A549 (cell line): ENCODE data around the gene POMGNT2. TPM values are rescaled to one million over a fixed set of nuclear protein-coding genes. Genes with fewer than 3 reads are reported as not detected.

ENCODE experiments used
- ATAC-seq, 2 experiments: fragments of 200-7000 bp in 1 of 2; fragments of >200 bp in 1 of 2; cut with Nextera tagmentation in 1 of 2; cut with Tn5 transposase in 1 of 2; 3 replicates each; pipeline versions ENCODE4 v1.8.0 to v1.9.1; 2018 to 2020; ENCODE audit warnings: mild to moderate bottlenecking in 1 of 2, moderate library complexity in 1 of 2
- CTCF ChIA-PET: fragments of 300-600 bp; sonication (Branson Sonifier 250); formaldehyde crosslinking; extraction: SDS; loops from one replicate; lab custom pipeline; 2021; ENCODE audit warnings: antibody characterized with exemption, inconsistent platforms; lab: Yijun Ruan, JAX
- POLR2A ChIA-PET: fragments of 350-600 bp; formaldehyde crosslinking; extraction: SDS; loops from one replicate; lab custom pipeline; 2021; ENCODE audit warnings: antibody characterized with exemption, inconsistent platforms; lab: Yijun Ruan, JAX
- DNase-seq, 2 experiments: peaks; one replicate each; pipeline versions ENCODE4 v3.0.0 to v3.0.0-alpha.2; 2011 to 2016; ENCODE audit warnings: low read depth in 1 of 2, low spot score in 1 of 2
- FAIRE-seq: peaks from 2 replicates; lab custom pipeline; 2011; peaks lifted over from hg19 to GRCh38; lab: Jason Lieb, UNC
- H3K27ac ChIP-seq, 2 experiments: fragments of >200 bp; sonication (Bioruptor Twin); formaldehyde crosslinking; 3 replicates each; pipeline ENCODE4 v1.5.1; 2016 to 2017
- H3K4me1 ChIP-seq: fragments of >200 bp; sonication (Bioruptor Twin); formaldehyde crosslinking; 3 replicates; pipeline ENCODE4 v1.6.1; 2016
- H3K4me2 ChIP-seq: fragments of >200 bp; sonication (Bioruptor Twin); formaldehyde crosslinking; 3 replicates; pipeline ENCODE4 v1.6.1; 2016
- H3K4me3 ChIP-seq: fragments of >200 bp; sonication (Bioruptor Twin); formaldehyde crosslinking; 3 replicates; pipeline ENCODE4 v1.5.1; 2016
- H3K9me3 ChIP-seq: fragments of >200 bp; sonication (Bioruptor Twin); formaldehyde crosslinking; 3 replicates; pipeline ENCODE4 v1.6.1; 2016
- ATOH8 ChIP-seq: fragments of 250-450 bp; sonication (Bioruptor Pico); IDR thresholded peaks from 2 replicates; pipeline ENCODE4 v1.5.0; 2020; ENCODE audit warnings: low read depth, mild to moderate bottlenecking, moderate library complexity
- BCL3 ChIP-seq: fragments of >200 bp; sonication (Bioruptor Twin); formaldehyde crosslinking; IDR thresholded peaks from 3 replicates; pipeline ENCODE4 v1.6.1; 2016
- CHD2 ChIP-seq: fragments of 150-350 bp; IDR thresholded peaks from 2 replicates; pipeline ENCODE4 v1.6.1; 2014; ENCODE audit warnings: low read length; ENCODE audit not compliant: partially characterized antibody
- CTCF ChIP-seq: fragments of >200 bp; sonication (Bioruptor Twin); formaldehyde crosslinking; IDR thresholded peaks from 3 replicates; pipeline ENCODE4 v1.5.1; 2016
- ELK1 ChIP-seq: fragments of 150-350 bp; IDR thresholded peaks from 2 replicates; pipeline ENCODE4 v1.6.1; 2014; ENCODE audit warnings: low read depth, mild to moderate bottlenecking, low read length
- FOSB ChIP-seq: fragments of 250-450 bp; sonication (Bioruptor Pico); IDR thresholded peaks from 2 replicates; pipeline ENCODE4 v1.5.0; 2020; ENCODE audit warnings: mild to moderate bottlenecking, moderate library complexity
- HES2 ChIP-seq: fragments of >200 bp; sonication (Bioruptor Twin); formaldehyde crosslinking; IDR thresholded peaks from 2 replicates; pipeline ENCODE4 v1.6.1; 2016
- HEYL ChIP-seq: fragments of 250-450 bp; sonication (Bioruptor Pico); IDR thresholded peaks from 2 replicates; pipeline ENCODE4 v1.8.0; 2021; ENCODE audit warnings: mild to moderate bottlenecking, moderate library complexity
- HOXA7 ChIP-seq: fragments of 250-450 bp; sonication (Bioruptor Pico); IDR thresholded peaks from 2 replicates; pipeline ENCODE4 v1.5.0; 2020; ENCODE audit warnings: mild to moderate bottlenecking, moderate library complexity
- HOXB13 ChIP-seq: fragments of 250-450 bp; sonication (Bioruptor Pico); IDR thresholded peaks from 2 replicates; pipeline ENCODE4 v1.5.0; 2020; ENCODE audit warnings: low read depth, mild to moderate bottlenecking, moderate library complexity
- JUNB ChIP-seq: fragments of >200 bp; sonication (Bioruptor Twin); formaldehyde crosslinking; IDR thresholded peaks from 2 replicates; pipeline ENCODE4 v1.6.1; 2016
- KDM1A ChIP-seq: fragments of 200-600 bp; sonication (generic); IDR thresholded peaks from 2 replicates; pipeline ENCODE4 v1.6.1; 2016; ENCODE audit warnings: low read depth, mild to moderate bottlenecking
- KDM5A ChIP-seq: fragments of 200-600 bp; sonication (generic); IDR thresholded peaks from 2 replicates; pipeline ENCODE4 v1.6.1; 2016; ENCODE audit warnings: antibody characterized with exemption, mild to moderate bottlenecking
- MYC ChIP-seq: IDR thresholded peaks from 2 replicates; pipeline ENCODE4 v1.6.1; 2012; ENCODE audit warnings: mild to moderate bottlenecking, inconsistent platforms, low read length, improper control_type of control experiment, borderline replicate concordance
- NFE2L2 ChIP-seq: fragments of 150-350 bp; conservative IDR thresholded peaks from 2 replicates; pipeline ENCODE4 v1.6.1; 2014; ENCODE audit warnings: low read length
- NPAS2 ChIP-seq: fragments of 250-450 bp; sonication (Bioruptor Pico); IDR thresholded peaks from 2 replicates; pipeline ENCODE4 v1.8.0; 2022; ENCODE audit warnings: mild to moderate bottlenecking, moderate library complexity, borderline replicate concordance
- PHF8 ChIP-seq: fragments of 200-600 bp; sonication (generic); IDR thresholded peaks from 2 replicates; pipeline ENCODE4 v1.6.1; 2016; ENCODE audit warnings: low read depth, mild to moderate bottlenecking, antibody characterized with exemption, moderate library complexity, borderline replicate concordance
- POLR2AphosphoS2 ChIP-seq: conservative IDR thresholded peaks from 2 replicates; pipeline ENCODE4 v1.6.1; 2012; ENCODE audit warnings: low read length, improper control_type of control experiment, inconsistent platforms
- RAD21 ChIP-seq, 2 experiments: fragments of >200 bp in 1 of 2; sonication (Bioruptor Twin) in 1 of 2; formaldehyde crosslinking in 1 of 2; IDR thresholded peaks in 1 of 2; conservative IDR thresholded peaks in 1 of 2; 2 replicates in 1 of 2; 3 replicates in 1 of 2; pipeline ENCODE4 v1.6.1; 2012 to 2018; ENCODE audit warnings: inconsistent platforms in 1 of 2
- RARB ChIP-seq: fragments of 250-450 bp; sonication (Bioruptor Pico); IDR thresholded peaks from 2 replicates; pipeline ENCODE4 v1.8.0; 2021; ENCODE audit warnings: mild to moderate bottlenecking, moderate library complexity
- RCOR1 ChIP-seq: fragments of 150-350 bp; IDR thresholded peaks from 2 replicates; pipeline ENCODE4 v1.6.1; 2014; ENCODE audit warnings: antibody characterized with exemption, low read length, low read depth
- RNF2 ChIP-seq: fragments of 200-600 bp; sonication (generic); IDR thresholded peaks from 2 replicates; pipeline ENCODE4 v1.6.1; 2016; ENCODE audit warnings: low read depth, mild to moderate bottlenecking, antibody characterized with exemption, moderate library complexity, borderline replicate concordance
- SMC3 ChIP-seq: fragments of >200 bp; sonication (Bioruptor Twin); formaldehyde crosslinking; IDR thresholded peaks from 3 replicates; pipeline ENCODE4 v1.6.1; 2018; ENCODE audit warnings: inconsistent platforms
- SREBF2 ChIP-seq: fragments of 450-650 bp; IDR thresholded peaks from 2 replicates; pipeline ENCODE4 v1.6.1; 2014; ENCODE audit warnings: mild to moderate bottlenecking, moderate library complexity
- ZFP36 ChIP-seq: fragments of 450-650 bp; IDR thresholded peaks from 2 replicates; pipeline ENCODE4 v1.6.1; 2014; ENCODE audit warnings: borderline replicate concordance; ENCODE audit not compliant: partially characterized antibody
- WGBS: methylation state at CpG from one replicate; pipeline ENCODE4 v1.1.6; 2017; ENCODE audit errors: missing lambda C conversion rate; 5-methylcytosine and 5-hydroxymethylcytosine counted together
- polyA plus RNA-seq, 4 experiments: library from polyadenylated mRNA; depleted of rRNA in 3 of 4; stranded (reverse); fragments of >200 nt; fragmentation: RNase III in 1 of 4; extraction: RNeasy Plus Mini Kit Qiagen cat#74134 plus additional on column Dnase treatment in 1 of 4; gene quantifications; 2 replicates in 3 of 4; 3 replicates in 1 of 4; pipeline ENCODE4 v1.2.3, GENCODE V29; 2011 to 2017

Gene POMGNT2
- polyA plus RNA-seq, 2 of the 4 experiments (the other 2 are of a cell fraction) = 7.9 to 9.6 TPM

GRCh38 chr3:43074901-43075689, 30.8 kb downstream of the POMGNT2 start:
- H3K27ac ChIP-seq = no peak overlapping the region
- ATAC-seq = no peak
- H3K4me1 ChIP-seq = no peaks in the 10 kb centered on the region
- H3K4me2 ChIP-seq = no peak overlapping the region
- FAIRE-seq = no peak
- 79% methylated on average over 5 of the region's 5 CpGs for WGBS
- no peak for DNase-seq
- no peak overlapping the region for H3K4me3 ChIP-seq
- ChIA-PET CTCF (no interaction called here), POLR2A (no interaction called here)
- no peak for TF ChIP-seq HES2
- TF ChIP-seq RCOR1 = no peak
- H3K9me3 ChIP-seq = no peaks in the 10 kb centered on the region

- TF ChIP-seq FOSB (CRISPR knock-in tag) (no peak), RNF2 (no peak), NPAS2 (CRISPR knock-in tag) (no peak), CTCF (no peak), JUNB (no peak), PHF8 (no peak), POLR2AphosphoS2 (no peak), HOXB13 (CRISPR knock-in tag) (no peak), SMC3 (no peak), ZFP36 (no peak), CHD2 (no peak), KDM5A (no peak), SREBF2 (no peak)
- TF ChIP-seq, all 56 proteins: peak for 0
- FAIRE-seq (no peak), ATAC-seq (no peak), DNase-seq (no peak)
- H3K4me1 ChIP-seq = no peaks in the 10 kb centered on the region
- WGBS = 39% methylated on average over 4 of the region's 4 CpGs
- H3K9me3 ChIP-seq = no peaks in the 10 kb centered on the region
- ChIA-PET POLR2A (no interaction called here), CTCF (no interaction called here)
- no peak overlapping the region for H3K27ac ChIP-seq
- no peak overlapping the region for H3K4me3 ChIP-seq
- H3K4me2 ChIP-seq = no peak overlapping the region
Measured at GRCh38 chr3:43074482-43074881, 31.4 kb downstream of the POMGNT2 start.

- no peak overlapping the region for H3K27ac ChIP-seq
- ATAC-seq = no peak
- TF ChIP-seq POLR2AphosphoS2 (no peak), KDM1A (no peak), MYC (no peak), HOXA7 (CRISPR knock-in tag) (no peak), RARB (CRISPR knock-in tag) (no peak), ZFP36 (no peak), PHF8 (no peak), HEYL (CRISPR knock-in tag) (no peak), ELK1 (no peak), SREBF2 (no peak), NFE2L2 (no peak), ATOH8 (no peak), RAD21 (conservative IDR thresholded peaks at IDR 0.05 in 1 of 2, IDR thresholded peaks at IDR 0.05 in 1 of 2) (no peak), BCL3 (no peak)
- TF ChIP-seq, all 56 proteins: peak for 0
- Histone ChIP-seq H3K4me2 (no peak overlapping the region), H3K4me3 (no peak overlapping the region), H3K9me3 (no peaks in the 10 kb centered on the region), H3K4me1 (no peaks in the 10 kb centered on the region)
- no peak for FAIRE-seq
- 29% methylated on average over 4 of the region's 5 CpGs for WGBS
- no peak for DNase-seq
- POLR2A ChIA-PET = no interaction called here
- CTCF ChIA-PET = no interaction called here
Measured at GRCh38 chr3:43073836-43074220, 32.1 kb downstream of the POMGNT2 start.
